ENCODE measurements around the gene KLHL11. TPM values are rescaled to one million over a fixed set of nuclear protein-coding genes. Genes with fewer than 3 reads are reported as not detected.

Gene KLHL11
- 29.8 and 32.7 TPM in 2 replicates for total RNA-seq

DNA sequence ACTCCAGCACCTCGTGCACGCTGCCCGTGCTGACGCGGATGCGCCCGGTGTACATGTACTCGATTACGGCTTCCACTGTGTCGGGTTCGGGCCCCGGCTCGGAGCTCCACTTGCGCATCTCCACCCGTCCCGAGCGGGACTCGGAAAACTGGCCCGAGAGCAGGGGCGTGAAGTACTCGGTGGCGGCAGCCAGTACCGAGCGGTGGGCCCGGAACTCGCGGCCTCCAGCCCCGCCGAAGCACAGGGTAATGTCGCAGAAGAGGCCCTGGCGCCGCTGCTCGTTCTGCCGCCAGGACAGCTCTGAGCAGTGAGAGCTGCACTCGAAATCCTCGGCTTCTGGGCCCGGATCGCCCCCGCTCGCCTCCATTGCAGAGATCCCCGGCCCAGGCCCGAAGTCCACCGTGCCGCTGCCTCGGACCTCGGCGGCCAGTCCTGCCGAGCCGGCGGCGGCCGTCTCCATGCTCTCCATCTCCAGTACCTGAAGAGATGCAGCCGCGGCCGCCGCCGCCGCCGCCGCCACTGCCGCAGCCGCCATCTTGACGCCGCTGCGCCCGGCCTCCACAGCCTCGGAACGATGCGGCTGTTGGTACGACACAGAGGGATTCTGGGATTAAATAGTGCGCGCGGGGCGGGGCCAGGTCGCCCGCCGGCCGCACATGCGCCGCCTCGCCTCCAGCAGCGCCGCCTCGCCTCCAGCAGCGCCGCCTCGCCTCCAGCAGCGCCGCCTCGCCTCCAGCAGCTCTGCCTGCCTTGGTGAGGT, at the start of gene KLHL11:
TSS of gene KLHL11 (minus strand) at position 588 of the 760 bp plus-strand sequence. CDS start at position 535, 53 bp downstream.

GRCh38 chr17:41837761-41838538, 27.3 kb downstream of the KLHL11 start, which contains the start of gene KLHL10:
TSS of gene KLHL10 (plus strand) at chr17:41837825. CDS start at chr17:41837933, 108 bp downstream.

DNA sequence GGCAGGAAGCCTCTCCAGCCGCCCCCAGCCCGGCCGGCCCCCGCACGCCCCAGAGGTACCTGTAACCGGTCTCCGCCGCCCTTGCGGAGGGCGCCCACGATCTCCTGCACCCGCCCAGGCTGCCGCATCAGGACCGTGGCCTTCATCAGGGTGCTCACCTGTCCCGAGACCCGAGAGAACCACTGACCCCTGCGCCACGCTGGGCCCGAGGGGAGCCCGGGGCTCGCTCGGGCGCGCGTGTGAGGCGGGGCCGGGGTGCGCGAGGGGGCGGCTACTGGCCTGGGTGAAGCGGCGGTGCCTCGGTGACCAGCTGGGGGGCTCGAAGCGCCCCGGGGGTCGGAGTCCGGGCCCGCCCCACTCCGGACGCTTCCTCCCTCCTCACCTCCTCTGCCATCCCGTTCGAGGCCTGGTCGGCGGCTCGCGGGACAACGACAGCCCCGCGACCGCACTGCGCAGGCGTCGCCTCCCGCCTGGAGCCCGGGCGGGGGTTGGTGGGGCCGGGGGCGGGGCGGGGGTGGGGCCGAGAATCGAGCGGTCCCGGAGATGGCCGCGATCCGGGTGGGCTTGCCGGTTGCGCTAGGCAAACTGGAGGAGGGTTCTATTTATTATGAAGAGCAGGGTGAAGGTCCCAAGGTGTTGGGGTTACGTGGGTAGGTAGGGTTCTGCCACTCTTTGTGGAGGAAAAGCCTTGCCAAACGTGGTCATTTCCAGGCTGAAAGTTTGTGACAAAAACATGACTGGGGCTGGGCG, 29.2 kb downstream of the KLHL11 start, which contains the start of gene NT5C3B:
TSS of gene NT5C3B (minus strand) at position 433 of the 750 bp plus-strand sequence. CDS start at position 394, 39 bp downstream.

GRCh38 chr17:41812381-41813151, 52.7 kb downstream of the KLHL11 start, which contains the start of gene FKBP10:
TSS of gene FKBP10 (plus strand) at chr17:41813004. CDS start at chr17:41813035, 31 bp downstream.

GRCh38 chr17:41811549-41812380, 53.5 kb downstream of the KLHL11 start, which contains the start of gene P3H4:
TSS of gene P3H4 (minus strand) at chr17:41811949. CDS start at chr17:41811915, 34 bp downstream.

Small RNA genes lying within 50 kb of the gene (small RNA-seq; reads per million reads assigned to genes)
- gene AC125257.2, result not detected

Other genes starting within 250 kb of the KLHL11 start
- 0.38 TPM in 1 of 2 replicates, not detected in the other for gene KRT17, start 240.8 kb downstream of the KLHL11 start, total RNA-seq
- gene EIF1, start 176.5 kb downstream of the KLHL11 start, total RNA-seq, result 67.3 and 85.7 TPM in 2 replicates
- not detected in 2 replicates for gene GAST, start 153.1 kb downstream of the KLHL11 start, total RNA-seq
- under 0.01 and 0.29 TPM in 2 replicates for gene HAP1, start 130.8 kb downstream of the KLHL11 start, total RNA-seq
- 258 and 336 TPM in 2 replicates for gene JUP, start 78.7 kb downstream of the KLHL11 start, total RNA-seq
- gene P3H4, start 53.5 kb downstream of the KLHL11 start, total RNA-seq, result 42.4 and 69.2 TPM in 2 replicates
- 140 and 194 TPM in 2 replicates for gene FKBP10, start 52.4 kb downstream of the KLHL11 start, total RNA-seq
- 70.6 and 93.2 TPM in 2 replicates for gene NT5C3B, start 29.2 kb downstream of the KLHL11 start, total RNA-seq
- gene KLHL10, start 27.6 kb downstream of the KLHL11 start, total RNA-seq, result not detected in 2 replicates
- gene ACLY, start 53.5 kb upstream of the KLHL11 start, total RNA-seq, result 255 and 317 TPM in 2 replicates
- gene ODAD4, start 65.2 kb upstream of the KLHL11 start, total RNA-seq, result 0.33 and 0.38 TPM in 2 replicates
- 67.6 and 77.7 TPM in 2 replicates for gene CNP, start 101.4 kb upstream of the KLHL11 start, total RNA-seq
- gene DNAJC7, start 152.0 kb upstream of the KLHL11 start, total RNA-seq, result 74.8 and 84.3 TPM in 2 replicates
- gene NKIRAS2, start 154.7 kb upstream of the KLHL11 start, total RNA-seq, result 75.2 and 84.6 TPM in 2 replicates
- gene C17orf113, start 185.2 kb upstream of the KLHL11 start, total RNA-seq, result 0.29 and 0.33 TPM in 2 replicates
- not detected in 2 replicates for gene ZNF385C, start 233.1 kb upstream of the KLHL11 start, total RNA-seq
- gene DHX58, start 247.3 kb upstream of the KLHL11 start, total RNA-seq, result 2.6 and 3.4 TPM in 2 replicates

Measured in vein endothelial cell (primary cell).